H1 (cell line): Measurements from ENCODE around the gene LPP. TPM values are rescaled to one million over a fixed set of nuclear protein-coding genes. Genes with fewer than 3 reads are reported as not detected.

Experiments used
- GTF2F1 ChIP-seq: IDR thresholded peaks from 2 replicates; pipeline ENCODE4 v1.6.1; 2012; ENCODE audit warnings: low read depth, low read length, improper control_type of control experiment, borderline replicate concordance
- KDM4A ChIP-seq: IDR thresholded peaks from one replicate; pipeline ENCODE4 v1.7.1; 2012; ENCODE audit warnings: low read depth, mild to moderate bottlenecking, moderate library complexity, low read length, inconsistent platforms; ENCODE audit not compliant: severe bottlenecking
- TBP ChIP-seq: IDR thresholded peaks from 2 replicates; pipeline ENCODE4 v1.6.1; 2011; ENCODE audit warnings: low read depth, low read length, improper control_type of control experiment
- polyA plus RNA-seq, 7 experiments: library from polyadenylated mRNA; depleted of rRNA in 3 of 7; stranded (reverse) in 5 of 7; unstranded in 2 of 7; fragments of >200 nt in 5 of 7; fragments of 200-250 nt in 2 of 7; gene quantifications; 1 replicate in 5 of 7; 2 replicates in 1 of 7; 4 replicates in 1 of 7; pipeline versions ENCODE4 v1.2.1 to v1.2.3, GENCODE V29; 2011 to 2013; ENCODE audit warnings: missing spikeins in 2 of 7, mixed read lengths in 2 of 7
- total RNA-seq: library from RNA; stranded (reverse); fragmentation: NEBNext Ultra II Directional; extraction: Animal tissue kit (Norgen Biotek cat#: 25700); gene quantifications from 2 replicates; pipeline ENCODE4 v1.2.1, GENCODE V29; 2021
- TF ChIP-seq, protein P1 (sequence below): fragments of 300-600 bp; sonication (generic); IDR thresholded peaks from 2 replicates; pipeline ENCODE4 v1.7.1; 2012; ENCODE audit warnings: low read length, moderate library complexity, mild to moderate bottlenecking, inconsistent platforms; ENCODE audit not compliant: insufficient replicate concordance

The LPP gene
- total and polyA plus RNA-seq, 2 of the 8 experiments (the other 6 are each of a cell fraction or from before 2014, with no cell fraction given), result 10.0 to 53.3 TPM

DNA sequence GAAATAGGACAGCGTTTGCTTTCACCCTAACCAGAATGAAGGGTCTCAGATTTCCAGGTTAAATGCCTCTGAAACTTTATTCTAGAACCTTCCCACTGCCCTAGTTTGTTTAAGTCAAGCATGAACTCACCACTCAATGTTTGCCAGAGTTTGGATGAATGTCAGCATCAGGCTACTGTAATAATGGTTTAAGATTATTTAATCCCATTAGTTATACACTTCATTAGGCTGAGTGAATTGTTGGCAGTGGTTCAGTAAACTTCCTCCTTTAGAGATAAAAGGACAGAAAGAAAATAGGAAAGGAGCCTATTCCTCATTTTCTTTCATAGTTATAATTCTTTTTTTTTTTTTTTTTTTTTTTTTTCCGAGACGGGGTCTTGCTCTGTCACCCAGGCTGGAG is 615.9 kb downstream of the LPP start (continued):
- TF ChIP-seq KDM4A, result no peak
- no peak for TF ChIP-seq TBP
- TF ChIP-seq GTF2F1, result no peak
- TF ChIP-seq, protein P1, sequence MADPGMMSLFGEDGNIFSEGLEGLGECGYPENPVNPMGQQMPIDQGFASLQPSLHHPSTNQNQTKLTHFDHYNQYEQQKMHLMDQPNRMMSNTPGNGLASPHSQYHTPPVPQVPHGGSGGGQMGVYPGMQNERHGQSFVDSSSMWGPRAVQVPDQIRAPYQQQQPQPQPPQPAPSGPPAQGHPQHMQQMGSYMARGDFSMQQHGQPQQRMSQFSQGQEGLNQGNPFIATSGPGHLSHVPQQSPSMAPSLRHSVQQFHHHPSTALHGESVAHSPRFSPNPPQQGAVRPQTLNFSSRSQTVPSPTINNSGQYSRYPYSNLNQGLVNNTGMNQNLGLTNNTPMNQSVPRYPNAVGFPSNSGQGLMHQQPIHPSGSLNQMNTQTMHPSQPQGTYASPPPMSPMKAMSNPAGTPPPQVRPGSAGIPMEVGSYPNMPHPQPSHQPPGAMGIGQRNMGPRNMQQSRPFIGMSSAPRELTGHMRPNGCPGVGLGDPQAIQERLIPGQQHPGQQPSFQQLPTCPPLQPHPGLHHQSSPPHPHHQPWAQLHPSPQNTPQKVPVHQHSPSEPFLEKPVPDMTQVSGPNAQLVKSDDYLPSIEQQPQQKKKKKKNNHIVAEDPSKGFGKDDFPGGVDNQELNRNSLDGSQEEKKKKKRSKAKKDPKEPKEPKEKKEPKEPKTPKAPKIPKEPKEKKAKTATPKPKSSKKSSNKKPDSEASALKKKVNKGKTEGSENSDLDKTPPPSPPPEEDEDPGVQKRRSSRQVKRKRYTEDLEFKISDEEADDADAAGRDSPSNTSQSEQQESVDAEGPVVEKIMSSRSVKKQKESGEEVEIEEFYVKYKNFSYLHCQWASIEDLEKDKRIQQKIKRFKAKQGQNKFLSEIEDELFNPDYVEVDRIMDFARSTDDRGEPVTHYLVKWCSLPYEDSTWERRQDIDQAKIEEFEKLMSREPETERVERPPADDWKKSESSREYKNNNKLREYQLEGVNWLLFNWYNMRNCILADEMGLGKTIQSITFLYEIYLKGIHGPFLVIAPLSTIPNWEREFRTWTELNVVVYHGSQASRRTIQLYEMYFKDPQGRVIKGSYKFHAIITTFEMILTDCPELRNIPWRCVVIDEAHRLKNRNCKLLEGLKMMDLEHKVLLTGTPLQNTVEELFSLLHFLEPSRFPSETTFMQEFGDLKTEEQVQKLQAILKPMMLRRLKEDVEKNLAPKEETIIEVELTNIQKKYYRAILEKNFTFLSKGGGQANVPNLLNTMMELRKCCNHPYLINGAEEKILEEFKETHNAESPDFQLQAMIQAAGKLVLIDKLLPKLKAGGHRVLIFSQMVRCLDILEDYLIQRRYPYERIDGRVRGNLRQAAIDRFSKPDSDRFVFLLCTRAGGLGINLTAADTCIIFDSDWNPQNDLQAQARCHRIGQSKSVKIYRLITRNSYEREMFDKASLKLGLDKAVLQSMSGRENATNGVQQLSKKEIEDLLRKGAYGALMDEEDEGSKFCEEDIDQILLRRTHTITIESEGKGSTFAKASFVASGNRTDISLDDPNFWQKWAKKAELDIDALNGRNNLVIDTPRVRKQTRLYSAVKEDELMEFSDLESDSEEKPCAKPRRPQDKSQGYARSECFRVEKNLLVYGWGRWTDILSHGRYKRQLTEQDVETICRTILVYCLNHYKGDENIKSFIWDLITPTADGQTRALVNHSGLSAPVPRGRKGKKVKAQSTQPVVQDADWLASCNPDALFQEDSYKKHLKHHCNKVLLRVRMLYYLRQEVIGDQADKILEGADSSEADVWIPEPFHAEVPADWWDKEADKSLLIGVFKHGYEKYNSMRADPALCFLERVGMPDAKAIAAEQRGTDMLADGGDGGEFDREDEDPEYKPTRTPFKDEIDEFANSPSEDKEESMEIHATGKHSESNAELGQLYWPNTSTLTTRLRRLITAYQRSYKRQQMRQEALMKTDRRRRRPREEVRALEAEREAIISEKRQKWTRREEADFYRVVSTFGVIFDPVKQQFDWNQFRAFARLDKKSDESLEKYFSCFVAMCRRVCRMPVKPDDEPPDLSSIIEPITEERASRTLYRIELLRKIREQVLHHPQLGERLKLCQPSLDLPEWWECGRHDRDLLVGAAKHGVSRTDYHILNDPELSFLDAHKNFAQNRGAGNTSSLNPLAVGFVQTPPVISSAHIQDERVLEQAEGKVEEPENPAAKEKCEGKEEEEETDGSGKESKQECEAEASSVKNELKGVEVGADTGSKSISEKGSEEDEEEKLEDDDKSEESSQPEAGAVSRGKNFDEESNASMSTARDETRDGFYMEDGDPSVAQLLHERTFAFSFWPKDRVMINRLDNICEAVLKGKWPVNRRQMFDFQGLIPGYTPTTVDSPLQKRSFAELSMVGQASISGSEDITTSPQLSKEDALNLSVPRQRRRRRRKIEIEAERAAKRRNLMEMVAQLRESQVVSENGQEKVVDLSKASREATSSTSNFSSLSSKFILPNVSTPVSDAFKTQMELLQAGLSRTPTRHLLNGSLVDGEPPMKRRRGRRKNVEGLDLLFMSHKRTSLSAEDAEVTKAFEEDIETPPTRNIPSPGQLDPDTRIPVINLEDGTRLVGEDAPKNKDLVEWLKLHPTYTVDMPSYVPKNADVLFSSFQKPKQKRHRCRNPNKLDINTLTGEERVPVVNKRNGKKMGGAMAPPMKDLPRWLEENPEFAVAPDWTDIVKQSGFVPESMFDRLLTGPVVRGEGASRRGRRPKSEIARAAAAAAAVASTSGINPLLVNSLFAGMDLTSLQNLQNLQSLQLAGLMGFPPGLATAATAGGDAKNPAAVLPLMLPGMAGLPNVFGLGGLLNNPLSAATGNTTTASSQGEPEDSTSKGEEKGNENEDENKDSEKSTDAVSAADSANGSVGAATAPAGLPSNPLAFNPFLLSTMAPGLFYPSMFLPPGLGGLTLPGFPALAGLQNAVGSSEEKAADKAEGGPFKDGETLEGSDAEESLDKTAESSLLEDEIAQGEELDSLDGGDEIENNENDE, result no peak
